RWPE2 (cell line): ENCODE results near the gene SOCS1.

Experiments
- ATAC-seq: fragments of 200-7000 bp; cut with Tn5 transposase; 3 replicates; pipeline ENCODE4 v1.9.1; 2021; ENCODE audit warnings: low read depth
- DNase-seq: peaks from one replicate; pipeline ENCODE4 v3.0.0-alpha.2; 2020; ENCODE audit warnings: low spot score
- H3K27ac ChIP-seq: fragments of 450-650 bp; 2 replicates; pipeline ENCODE4 v1.5.1; 2017; ENCODE audit warnings: mild to moderate bottlenecking; ENCODE audit not compliant: poor library complexity, severe bottlenecking
- H3K27me3 ChIP-seq: fragments of 250-450 bp; sonication (Bioruptor Pico); 2 replicates; pipeline ENCODE4 v1.5.1; 2021; ENCODE audit warnings: mild to moderate bottlenecking, moderate library complexity; ENCODE audit not compliant: insufficient read depth, poor library complexity, severe bottlenecking
- H3K36me3 ChIP-seq: fragments of 250-450 bp; sonication (Bioruptor Pico); 2 replicates; pipeline ENCODE4 v1.5.1; 2020; ENCODE audit warnings: low read depth, mild to moderate bottlenecking, moderate library complexity
- H3K4me1 ChIP-seq: fragments of 250-450 bp; sonication (Bioruptor Pico); 2 replicates; pipeline ENCODE4 v1.5.1; 2021; ENCODE audit warnings: mild to moderate bottlenecking, moderate library complexity; ENCODE audit not compliant: insufficient read depth, poor library complexity, severe bottlenecking
- H3K4me3 ChIP-seq: fragments of 250-450 bp; sonication (Bioruptor Pico); 2 replicates; pipeline ENCODE4 v1.5.1; 2021; ENCODE audit warnings: mild to moderate bottlenecking, moderate library complexity; ENCODE audit not compliant: severe bottlenecking
- H3K9me3 ChIP-seq: fragments of 250-450 bp; sonication (Bioruptor Pico); 2 replicates; pipeline ENCODE4 v1.5.1; 2021; ENCODE audit warnings: mild to moderate bottlenecking, moderate library complexity; ENCODE audit not compliant: severe bottlenecking
- TF ChIP-seq, protein P1 (sequence below): fragments of 450-650 bp; IDR thresholded peaks from one replicate; pipeline ENCODE4 v1.5.1; 2017; ENCODE audit warnings: mild to moderate bottlenecking, moderate library complexity; ENCODE audit not compliant: poor library complexity, severe bottlenecking

Gene SOCS1

GRCh38 chr16:11252482-11252931 is 3.5 kb downstream of the SOCS1 start:
- H3K4me3 ChIP-seq: no peak overlapping the region
- H3K9me3 ChIP-seq: no peaks in the 10 kb centered on the region
- H3K4me1 ChIP-seq: no peaks in the 10 kb centered on the region
- DNase-seq: no peak
- H3K27me3 ChIP-seq: no peaks in the 10 kb centered on the region
- TF ChIP-seq, protein P1, sequence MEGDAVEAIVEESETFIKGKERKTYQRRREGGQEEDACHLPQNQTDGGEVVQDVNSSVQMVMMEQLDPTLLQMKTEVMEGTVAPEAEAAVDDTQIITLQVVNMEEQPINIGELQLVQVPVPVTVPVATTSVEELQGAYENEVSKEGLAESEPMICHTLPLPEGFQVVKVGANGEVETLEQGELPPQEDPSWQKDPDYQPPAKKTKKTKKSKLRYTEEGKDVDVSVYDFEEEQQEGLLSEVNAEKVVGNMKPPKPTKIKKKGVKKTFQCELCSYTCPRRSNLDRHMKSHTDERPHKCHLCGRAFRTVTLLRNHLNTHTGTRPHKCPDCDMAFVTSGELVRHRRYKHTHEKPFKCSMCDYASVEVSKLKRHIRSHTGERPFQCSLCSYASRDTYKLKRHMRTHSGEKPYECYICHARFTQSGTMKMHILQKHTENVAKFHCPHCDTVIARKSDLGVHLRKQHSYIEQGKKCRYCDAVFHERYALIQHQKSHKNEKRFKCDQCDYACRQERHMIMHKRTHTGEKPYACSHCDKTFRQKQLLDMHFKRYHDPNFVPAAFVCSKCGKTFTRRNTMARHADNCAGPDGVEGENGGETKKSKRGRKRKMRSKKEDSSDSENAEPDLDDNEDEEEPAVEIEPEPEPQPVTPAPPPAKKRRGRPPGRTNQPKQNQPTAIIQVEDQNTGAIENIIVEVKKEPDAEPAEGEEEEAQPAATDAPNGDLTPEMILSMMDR: no peak
- H3K27ac ChIP-seq: no peak overlapping the region
- H3K36me3 ChIP-seq: no peaks in the 10 kb centered on the region
- ATAC-seq: no peak

- no peaks in the 10 kb centered on the region for H3K27me3 ChIP-seq
- no peaks in the 10 kb centered on the region for H3K9me3 ChIP-seq
- no peak for ATAC-seq
- no peaks in the 10 kb centered on the region for H3K36me3 ChIP-seq
- H3K4me3 ChIP-seq: no peak overlapping the region
- TF ChIP-seq, protein P1: no peak
- H3K4me1 ChIP-seq: no peaks in the 10 kb centered on the region
- no peak overlapping the region for H3K27ac ChIP-seq
- DNase-seq: no peak
These were observed 4.2 kb downstream of the SOCS1 start for GRCh38 chr16:11251525-11252481.

GRCh38 chr16:11250786-11251524 is 5.0 kb downstream of the SOCS1 start:
- no peaks in the 10 kb centered on the region for H3K4me1 ChIP-seq
- H3K4me3 ChIP-seq: no peak overlapping the region
- no peaks in the 10 kb centered on the region for H3K27me3 ChIP-seq
- no peak for DNase-seq
- H3K9me3 ChIP-seq: no peaks in the 10 kb centered on the region
- no peak for ATAC-seq
- H3K27ac ChIP-seq: no peak overlapping the region
- H3K36me3 ChIP-seq: no peaks in the 10 kb centered on the region
- TF ChIP-seq, protein P1: no peak

DNA sequence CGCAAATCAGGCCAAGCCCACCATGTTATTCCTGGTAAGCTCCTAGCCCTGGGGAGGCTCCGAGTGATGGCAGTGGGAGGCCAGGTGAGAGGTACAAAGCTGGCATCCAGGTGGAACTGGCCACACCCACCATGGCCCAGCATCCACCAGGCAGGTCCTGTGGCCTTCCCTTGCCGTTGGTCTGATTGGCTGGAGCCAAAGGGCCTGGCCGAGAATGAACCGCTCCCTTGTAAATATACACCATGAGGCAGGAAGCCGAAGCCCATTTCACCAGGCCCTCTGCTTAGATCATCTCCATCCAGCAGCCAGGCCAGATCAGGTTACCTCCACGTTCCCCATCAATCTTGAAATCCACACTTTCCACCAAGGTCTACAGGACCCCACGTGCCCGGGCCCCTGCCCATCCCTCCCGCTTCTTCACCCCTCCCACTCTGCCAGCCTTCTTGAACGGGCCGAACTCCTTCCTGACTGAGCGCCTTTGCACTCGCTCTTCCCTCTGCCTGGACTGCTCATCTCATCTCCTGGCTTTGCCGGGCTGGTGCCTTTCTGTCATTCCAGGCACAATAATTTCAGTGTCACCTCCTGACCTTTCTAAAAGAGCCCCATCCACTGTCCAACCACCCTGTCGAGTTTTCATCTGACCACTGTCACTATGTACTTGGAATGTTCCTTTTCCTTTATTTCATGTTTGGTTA is 5.8 kb downstream of the SOCS1 start:
- Histone ChIP-seq H3K27me3 (no peaks in the 10 kb centered on the region), H3K27ac (no peak overlapping the region), H3K9me3 (no peaks in the 10 kb centered on the region), H3K4me3 (no peak overlapping the region), H3K36me3 (no peaks in the 10 kb centered on the region), H3K4me1 (no peaks in the 10 kb centered on the region)
- peak; percentile 51 for ATAC-seq
- no peak for DNase-seq
- TF ChIP-seq, protein P1: no peak
